Activated T-helper 2 cell treated with anti-CD3 and anti-CD28 coated beads, Interferon-gamma antibody, Interleukin-2, Interleukin-4, amounts not matched to agents 10 μg/mL and 5 μg/mL and 100 μg/mL, durations not matched to agents 14 hours and 24 hours and 36 hours (primary cell): ENCODE results near the gene PRRT1. TPM values are rescaled to one million over a fixed set of nuclear protein-coding genes. Genes with fewer than 3 reads are reported as not detected.

Source experiments
- DNase-seq: peaks from one replicate; pipeline ENCODE4 v3.0.0; 2021; ENCODE audit warnings: low spot score
- H3K27ac Mint-ChIP-seq: one replicate; pipeline ENCODE4 v1.8.0; 2021; ENCODE audit warnings: mixed read lengths
- H3K27me3 Mint-ChIP-seq: one replicate; pipeline ENCODE4 v1.8.0; 2021; ENCODE audit warnings: low read depth, mixed read lengths
- H3K36me3 Mint-ChIP-seq: one replicate; pipeline ENCODE4 v1.8.0; 2021; ENCODE audit warnings: low read depth, mixed read lengths
- H3K4me1 Mint-ChIP-seq: one replicate; pipeline ENCODE4 v1.8.0; 2021; ENCODE audit warnings: low read depth, mixed read lengths
- H3K4me3 Mint-ChIP-seq: one replicate; pipeline ENCODE4 v1.8.0; 2021; ENCODE audit warnings: low read depth, mild to moderate bottlenecking, moderate library complexity, mixed read lengths
- H3K9me3 Mint-ChIP-seq: one replicate; pipeline ENCODE4 v1.8.0; 2021; ENCODE audit warnings: mixed read lengths
- intact Hi-C: fragments of 100-400 bp; cut with micrococcal nuclease; formaldehyde crosslinking; loops from one replicate; pipeline ENCODE4 v1.15.1; 2023
- total RNA-seq: library from RNA; stranded (reverse); gene quantifications from 2 replicates; pipeline ENCODE4 v1.2.3, GENCODE V29; 2022

PRRT1 gene
- total RNA-seq, 1 donor from 2014 or later, result 0.27 TPM

- no peak for DNase-seq
- H3K36me3 Mint-ChIP-seq, result peaks cover 16% of the 10 kb centered on the region
- H3K27ac Mint-ChIP-seq, result peak overlapping the region; percentile 90
- intact Hi-C loops, result loop anchor here (1.0 kb wide), 1 partner anchor 25 kb away; the partner anchor contains the start of gene PPT2
- peaks cover 4% of the 10 kb centered on the region for H3K27me3 Mint-ChIP-seq
- peaks cover 36% of the 10 kb centered on the region for H3K4me1 Mint-ChIP-seq
- peak overlapping the region; percentile 99 for H3K4me3 Mint-ChIP-seq
- no peaks in the 10 kb centered on the region for H3K9me3 Mint-ChIP-seq
These were observed 22.2 kb downstream of the PRRT1 start for GRCh38 chr6:32129297-32130088.

GRCh38 chr6:32128751-32129296 is 22.9 kb downstream of the PRRT1 start:
- intact Hi-C loops, result loop anchor here (1.0 kb wide), 2 partner anchors 49 to 66 kb away; partner anchors contain the start of gene RNF5
- DNase-seq, result no peak
- H3K4me1 Mint-ChIP-seq, result peaks cover 36% of the 10 kb centered on the region

DNA sequence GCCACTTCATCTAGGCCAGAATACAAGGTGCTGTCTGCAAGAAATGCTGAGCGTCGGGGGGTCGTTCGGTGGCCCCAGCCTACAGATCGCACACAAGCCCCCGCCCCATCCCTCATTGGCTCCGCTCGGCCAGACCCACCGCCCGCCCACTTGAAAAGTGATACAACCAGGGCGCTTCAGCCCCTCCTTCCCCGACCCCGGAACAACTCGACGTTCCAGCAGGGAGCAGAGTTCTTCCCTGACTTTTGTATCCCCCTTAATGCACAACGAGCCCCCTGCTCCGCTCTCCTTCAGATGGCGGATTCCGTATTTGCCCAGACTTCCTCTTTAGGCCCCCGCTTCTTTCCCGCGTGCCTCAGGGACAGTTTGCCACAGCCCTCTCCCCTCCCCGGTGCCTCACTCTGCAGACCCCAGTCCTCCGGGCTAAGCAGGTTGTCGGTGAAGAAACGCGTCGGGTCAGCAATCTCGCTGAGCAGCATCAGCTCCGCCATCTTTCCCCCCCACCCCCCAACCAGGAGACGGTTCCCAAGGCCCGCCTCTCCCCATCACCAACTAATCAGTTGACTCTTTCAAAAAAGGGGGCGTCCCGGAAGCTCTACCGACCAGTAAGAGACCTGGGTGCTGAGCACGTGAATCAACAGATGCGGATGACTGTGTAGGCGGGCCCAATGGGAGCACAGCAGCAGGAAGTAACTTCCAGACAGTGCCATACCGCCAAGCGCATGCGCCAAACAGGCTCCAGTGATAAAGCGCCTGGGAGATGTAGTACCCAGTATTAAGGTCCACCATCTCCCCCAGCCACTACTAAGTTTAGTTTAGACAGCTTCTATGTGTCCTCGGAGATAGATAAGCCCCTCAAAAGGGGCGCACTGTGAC is 23.8 kb downstream of the PRRT1 start, which contains the start of gene ATF6B:
TSS of gene ATF6B (minus strand) at position 530 of the 876 bp plus-strand sequence. CDS start at position 491, 39 bp downstream.
- peak; percentile 98 for DNase-seq
- H3K9me3 Mint-ChIP-seq, result no peaks in the 10 kb centered on the region
- H3K27me3 Mint-ChIP-seq, result no peaks in the 10 kb centered on the region
- H3K27ac Mint-ChIP-seq, result peak within 1 kb of the TSS; percentile 97
- peaks cover 36% of the 10 kb centered on the region for H3K4me1 Mint-ChIP-seq
- H3K36me3 Mint-ChIP-seq, result peaks cover 29% of the 10 kb centered on the region
- intact Hi-C loops, result loop anchor here (1.0 kb wide), 2 partner anchors 50 to 67 kb away; partner anchors contain the start of gene RNF5
- H3K4me3 Mint-ChIP-seq, result peak within 1 kb of the TSS; percentile 99

More at GRCh38 chr6:32128751-32129296, 22.9 kb downstream of the PRRT1 start:
- H3K36me3 Mint-ChIP-seq, result peaks cover 22% of the 10 kb centered on the region
- H3K9me3 Mint-ChIP-seq, result no peaks in the 10 kb centered on the region
- H3K27me3 Mint-ChIP-seq, result peaks cover under 1% of the 10 kb centered on the region
- peak overlapping the region; percentile 97 for H3K27ac Mint-ChIP-seq
- H3K4me3 Mint-ChIP-seq, result peak overlapping the region; percentile 99

- peaks cover 29% of the 10 kb centered on the region for H3K36me3 Mint-ChIP-seq
- no peaks in the 10 kb centered on the region for H3K9me3 Mint-ChIP-seq
- H3K27me3 Mint-ChIP-seq, result no peaks in the 10 kb centered on the region
- H3K27ac Mint-ChIP-seq, result peak overlapping the region; percentile 97
- DNase-seq, result no peak
- peak overlapping the region; percentile 99 for H3K4me3 Mint-ChIP-seq
- peaks cover 36% of the 10 kb centered on the region for H3K4me1 Mint-ChIP-seq
- intact Hi-C loops, result no loop called here
These were observed 24.4 kb downstream of the PRRT1 start for GRCh38 chr6:32127409-32127716.

DNA sequence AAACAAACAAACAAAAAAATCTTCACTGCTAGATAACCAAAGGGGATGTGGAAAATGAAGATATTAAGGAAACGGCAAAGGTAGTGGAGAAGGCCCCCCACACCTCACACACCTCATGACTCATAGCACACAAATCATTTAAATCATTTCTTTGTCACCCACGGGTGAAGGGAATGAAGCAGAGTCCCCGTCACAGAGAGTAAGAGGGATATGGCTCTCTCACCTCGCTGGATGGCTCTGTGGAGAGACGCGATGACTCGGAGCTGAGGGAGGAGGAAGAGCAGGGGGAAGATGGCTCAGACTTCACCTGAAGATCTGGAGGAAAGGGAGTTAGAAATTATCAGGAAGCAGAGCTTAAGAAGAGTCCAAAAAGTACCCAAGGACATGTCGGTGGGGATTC is 24.9 kb downstream of the PRRT1 start:
- DNase-seq, result no peak
- H3K4me3 Mint-ChIP-seq, result peak overlapping the region; percentile 99
- intact Hi-C loops, result no loop called here
- H3K27ac Mint-ChIP-seq, result peak overlapping the region; percentile 97
- H3K9me3 Mint-ChIP-seq, result no peaks in the 10 kb centered on the region
- no peaks in the 10 kb centered on the region for H3K27me3 Mint-ChIP-seq
- H3K36me3 Mint-ChIP-seq, result peaks cover 33% of the 10 kb centered on the region
- peaks cover 36% of the 10 kb centered on the region for H3K4me1 Mint-ChIP-seq

- intact Hi-C loops, result no loop called here
- Mint-ChIP-seq H3K36me3 (peaks cover 60% of the 10 kb centered on the region), H3K4me3 (no peak overlapping the region), H3K27me3 (no peaks in the 10 kb centered on the region), H3K4me1 (peaks cover 28% of the 10 kb centered on the region), H3K9me3 (no peaks in the 10 kb centered on the region), H3K27ac (no peak overlapping the region)
- no peak for DNase-seq
These were observed 28.1 kb downstream of the PRRT1 start for GRCh38 chr6:32123681-32124080.

- no peaks in the 10 kb centered on the region for H3K27me3 Mint-ChIP-seq
- no peak for DNase-seq
- H3K4me3 Mint-ChIP-seq, result no peak overlapping the region
- H3K36me3 Mint-ChIP-seq, result peaks cover 74% of the 10 kb centered on the region
- H3K4me1 Mint-ChIP-seq, result peaks cover 6% of the 10 kb centered on the region
- H3K27ac Mint-ChIP-seq, result no peak overlapping the region
- intact Hi-C loops, result no loop called here
- H3K9me3 Mint-ChIP-seq, result no peaks in the 10 kb centered on the region
These were observed 31.1 kb downstream of the PRRT1 start for GRCh38 chr6:32120573-32121059.

GRCh38 chr6:32118782-32119628 is 32.7 kb downstream of the PRRT1 start:
- Mint-ChIP-seq H3K9me3 (no peaks in the 10 kb centered on the region), H3K4me3 (no peak overlapping the region), H3K36me3 (peaks cover 76% of the 10 kb centered on the region), H3K27me3 (no peaks in the 10 kb centered on the region), H3K27ac (no peak overlapping the region), H3K4me1 (peaks cover 6% of the 10 kb centered on the region)
- DNase-seq, result peak; percentile 62
- intact Hi-C loops, result loop anchor here (5.0 kb wide), 1 partner anchor 33 kb away; the partner anchor contains the start of genes PPT2 and PRRT1

DNA sequence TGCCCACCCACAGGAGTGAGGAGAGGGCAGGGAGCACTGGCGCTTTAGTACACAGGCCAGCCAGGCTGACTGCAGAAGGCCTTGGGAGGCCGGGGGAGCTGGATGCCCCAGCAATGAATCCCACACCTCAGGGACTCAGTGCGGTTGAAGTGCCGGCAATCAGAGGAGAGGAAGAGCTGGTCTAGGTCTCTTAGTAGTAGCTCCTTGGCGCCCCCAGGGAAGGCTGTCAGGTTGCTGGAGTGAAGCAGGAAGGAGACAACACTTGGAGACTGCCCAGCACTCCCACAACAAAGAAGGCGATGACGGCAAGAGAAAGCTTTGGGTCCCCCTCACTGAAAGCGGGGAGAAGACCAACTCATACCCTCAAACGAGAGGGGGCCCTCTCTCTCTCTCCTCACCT is 34.3 kb downstream of the PRRT1 start:
- no peaks in the 10 kb centered on the region for H3K27me3 Mint-ChIP-seq
- peaks cover 72% of the 10 kb centered on the region for H3K36me3 Mint-ChIP-seq
- no peak overlapping the region for H3K4me3 Mint-ChIP-seq
- no peaks in the 10 kb centered on the region for H3K9me3 Mint-ChIP-seq
- intact Hi-C loops, result loop anchor here (5.0 kb wide), 1 partner anchor 35 kb away; the partner anchor contains the start of genes PPT2 and PRRT1
- no peak overlapping the region for H3K27ac Mint-ChIP-seq
- no peak for DNase-seq
- H3K4me1 Mint-ChIP-seq, result peaks cover 6% of the 10 kb centered on the region

DNA sequence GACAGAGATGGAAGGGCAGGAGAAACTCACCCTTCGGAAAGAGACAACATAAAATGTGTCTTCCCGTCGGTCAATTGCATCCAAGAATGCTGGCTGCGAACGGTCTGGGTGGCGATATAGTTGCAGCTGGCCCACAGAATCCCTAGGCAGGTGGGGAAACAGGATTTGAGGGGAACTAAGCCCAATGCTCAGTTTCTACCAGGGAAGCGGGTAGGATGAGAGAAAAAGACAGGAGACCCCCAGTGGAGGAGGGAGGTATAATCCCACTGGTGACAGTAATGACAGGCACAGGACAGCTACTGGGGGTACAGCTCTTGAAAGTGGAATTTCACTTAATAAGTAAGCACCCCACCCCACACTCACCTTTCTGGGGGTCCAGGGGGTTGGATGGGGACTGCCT is 35.1 kb downstream of the PRRT1 start:
- no peak overlapping the region for H3K4me3 Mint-ChIP-seq
- H3K9me3 Mint-ChIP-seq, result no peaks in the 10 kb centered on the region
- H3K27ac Mint-ChIP-seq, result no peak overlapping the region
- no peaks in the 10 kb centered on the region for H3K27me3 Mint-ChIP-seq
- H3K36me3 Mint-ChIP-seq, result peaks cover 69% of the 10 kb centered on the region
- DNase-seq, result no peak
- intact Hi-C loops, result loop anchor here (5.0 kb wide), 1 partner anchor 36 kb away; the partner anchor contains the start of genes PPT2 and PRRT1
- peaks cover 6% of the 10 kb centered on the region for H3K4me1 Mint-ChIP-seq

DNA sequence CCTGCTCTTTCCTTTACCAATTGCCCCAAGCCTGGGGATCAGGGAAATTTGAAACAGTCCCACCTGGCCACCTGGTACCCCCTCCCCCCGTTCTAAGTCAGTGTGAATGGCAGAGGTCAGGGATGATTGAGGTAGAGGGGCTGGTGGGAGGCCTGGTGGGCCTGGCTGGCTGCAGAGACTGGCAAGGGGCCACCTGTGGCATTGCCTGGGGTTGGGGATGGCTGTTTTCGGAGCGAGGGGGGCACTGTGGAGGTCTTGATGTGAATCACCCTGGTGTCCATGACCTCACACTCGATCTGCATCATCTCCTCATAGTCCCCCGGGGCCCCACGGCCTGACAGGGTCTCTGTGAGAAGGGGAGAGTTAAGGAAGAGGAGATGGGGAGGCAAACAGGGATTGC is 36.1 kb downstream of the PRRT1 start:
- H3K4me3 Mint-ChIP-seq, result no peak overlapping the region
- no peak overlapping the region for H3K27ac Mint-ChIP-seq
- peaks cover 6% of the 10 kb centered on the region for H3K4me1 Mint-ChIP-seq
- intact Hi-C loops, result loop anchor here (5.0 kb wide), 1 partner anchor 37 kb away; the partner anchor contains the start of genes PPT2 and PRRT1
- peaks cover 60% of the 10 kb centered on the region for H3K36me3 Mint-ChIP-seq
- no peak for DNase-seq
- no peaks in the 10 kb centered on the region for H3K9me3 Mint-ChIP-seq
- H3K27me3 Mint-ChIP-seq, result no peaks in the 10 kb centered on the region
